Activated CD4-positive, alpha-beta T cell treated with anti-CD3 and anti-CD28 coated beads, Interleukin-2, amount 10 ng/mL, durations not matched to agents 24 days and 14 days (primary cell): Measurements from ENCODE around the gene FBXL7. TPM values are rescaled to one million over a fixed set of nuclear protein-coding genes. Genes with fewer than 3 reads are reported as not detected.

Experiments
- DNase-seq: peaks from one replicate; pipeline ENCODE4 v3.0.0; 2022
- H3K27ac Mint-ChIP-seq: one replicate; pipeline ENCODE4 v1.8.0; 2022; ENCODE audit warnings: mild to moderate bottlenecking, mixed read lengths
- H3K27me3 Mint-ChIP-seq: one replicate; pipeline ENCODE4 v1.8.0; 2022; ENCODE audit warnings: mixed read lengths
- H3K36me3 Mint-ChIP-seq: one replicate; pipeline ENCODE4 v1.8.0; 2022; ENCODE audit warnings: low read depth, mild to moderate bottlenecking, mixed read lengths
- H3K4me1 Mint-ChIP-seq: one replicate; pipeline ENCODE4 v1.8.0; 2021; ENCODE audit warnings: mixed read lengths
- H3K4me3 Mint-ChIP-seq: one replicate; pipeline ENCODE4 v1.8.0; 2022; ENCODE audit warnings: mild to moderate bottlenecking, moderate library complexity, mixed read lengths
- H3K9me3 Mint-ChIP-seq: one replicate; pipeline ENCODE4 v1.8.0; 2021; ENCODE audit warnings: mixed read lengths
- intact Hi-C: fragments of 100-400 bp; cut with micrococcal nuclease; formaldehyde crosslinking; loops from one replicate; pipeline ENCODE4 v1.15.1; 2023
- total RNA-seq: library from RNA; stranded (reverse); gene quantifications from 2 replicates; pipeline ENCODE4 v1.2.3, GENCODE V29; 2022

Gene FBXL7
- total RNA-seq, result not detected in 2 replicates

DNA sequence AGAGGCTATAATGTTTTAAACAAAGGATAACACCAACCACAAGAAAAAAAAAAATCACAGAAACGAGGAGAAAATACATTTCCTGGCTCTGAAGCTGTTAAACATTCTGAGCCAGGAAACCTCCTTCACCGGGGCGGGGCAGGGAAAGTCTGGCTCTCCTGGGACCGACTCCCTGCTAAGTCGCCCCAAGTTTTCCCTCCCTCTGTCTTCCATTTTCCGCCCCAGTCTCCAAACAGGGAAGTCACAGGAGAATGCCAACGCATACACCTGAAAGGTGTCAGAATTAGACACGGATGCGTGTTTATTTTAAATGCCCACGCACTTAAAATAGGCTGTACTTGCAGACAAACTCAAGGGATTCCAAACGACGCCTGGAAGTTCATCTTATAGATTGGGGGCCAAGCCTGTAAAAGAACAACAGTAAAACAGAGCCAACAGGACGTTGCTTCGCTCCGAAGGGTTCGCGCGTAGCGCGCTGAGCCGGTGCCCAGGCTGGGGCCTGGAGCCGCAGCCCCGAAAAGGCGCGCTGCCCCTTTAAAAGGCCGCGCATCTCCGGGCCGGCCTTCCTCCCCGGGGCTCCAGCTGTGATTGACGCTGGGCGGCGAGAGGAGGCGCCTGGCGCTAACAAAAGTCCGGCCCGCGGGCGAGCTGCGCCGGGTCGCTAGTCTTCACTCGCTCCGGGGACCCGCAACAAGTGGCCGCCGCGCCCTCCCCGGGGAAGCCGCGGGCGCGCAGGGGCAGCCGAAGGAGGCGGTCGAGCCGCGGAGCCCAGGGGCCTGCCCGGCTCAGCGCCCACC is at the start of gene FBXL7:
TSS of gene FBXL7 (plus strand) at position 653 of the 797 bp plus-strand sequence.
- no peak for DNase-seq

DNA sequence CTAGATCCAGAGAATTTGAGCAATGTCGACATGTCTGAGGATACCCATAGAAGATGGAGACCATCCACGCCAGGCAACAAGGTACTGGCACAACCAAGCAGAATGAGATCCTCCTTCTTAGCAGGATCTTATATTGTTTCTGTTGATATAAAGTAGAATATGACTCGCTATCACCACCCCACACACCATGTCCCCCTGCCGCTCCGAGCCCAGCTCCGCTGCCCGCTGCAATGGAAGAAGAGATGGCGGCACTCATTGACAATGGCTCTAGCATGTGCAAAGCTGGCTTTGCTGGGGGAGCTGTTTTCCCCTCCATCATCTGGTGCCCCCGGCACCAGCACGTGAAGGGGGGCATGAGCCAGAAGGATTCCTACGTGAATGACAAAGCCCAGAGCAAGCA is 49.5 kb upstream of the FBXL7 start:
- H3K27me3 Mint-ChIP-seq, result no peaks in the 10 kb centered on the region
- no peaks in the 10 kb centered on the region for H3K4me1 Mint-ChIP-seq
- H3K4me3 Mint-ChIP-seq, result no peak overlapping the region
- H3K27ac Mint-ChIP-seq, result no peak overlapping the region
- no peaks in the 10 kb centered on the region for H3K36me3 Mint-ChIP-seq
- H3K9me3 Mint-ChIP-seq, result peaks cover 13% of the 10 kb centered on the region
- intact Hi-C loops, result no loop called here
- DNase-seq, result no peak

More for the DNA sequence above, at the start of gene FBXL7:
- Mint-ChIP-seq H3K4me3 (no peak within 1 kb of the TSS), H3K4me1 (no peaks in the 10 kb centered on the region), H3K27ac (no peak within 1 kb of the TSS), H3K9me3 (no peaks in the 10 kb centered on the region), H3K36me3 (no peaks in the 10 kb centered on the region), H3K27me3 (peaks cover 28% of the 10 kb centered on the region)
- intact Hi-C loops, result no loop called here

DNA sequence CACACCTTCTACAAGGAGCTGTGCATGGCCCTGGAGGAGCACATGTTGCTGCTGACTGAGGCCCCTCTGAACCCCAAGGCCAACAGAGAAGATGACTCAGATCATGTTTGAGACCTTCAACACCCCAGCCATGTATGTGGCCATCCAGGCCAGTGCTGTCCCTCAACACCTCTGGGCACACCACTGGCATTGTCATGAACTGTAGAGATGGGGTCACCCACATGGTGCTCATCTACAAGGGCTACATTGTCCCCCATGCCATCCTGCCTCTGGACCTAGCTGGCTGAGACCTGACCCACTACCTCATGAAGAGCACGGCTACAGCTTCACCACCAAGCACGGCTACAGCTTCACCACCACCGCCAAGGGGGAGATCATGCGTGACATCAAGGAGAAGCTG is 49.0 kb upstream of the FBXL7 start:
- intact Hi-C loops, result no loop called here
- Mint-ChIP-seq H3K27ac (no peak overlapping the region), H3K9me3 (peaks cover 13% of the 10 kb centered on the region), H3K4me3 (no peak overlapping the region), H3K36me3 (no peaks in the 10 kb centered on the region), H3K4me1 (no peaks in the 10 kb centered on the region), H3K27me3 (no peaks in the 10 kb centered on the region)
- no peak for DNase-seq

DNA sequence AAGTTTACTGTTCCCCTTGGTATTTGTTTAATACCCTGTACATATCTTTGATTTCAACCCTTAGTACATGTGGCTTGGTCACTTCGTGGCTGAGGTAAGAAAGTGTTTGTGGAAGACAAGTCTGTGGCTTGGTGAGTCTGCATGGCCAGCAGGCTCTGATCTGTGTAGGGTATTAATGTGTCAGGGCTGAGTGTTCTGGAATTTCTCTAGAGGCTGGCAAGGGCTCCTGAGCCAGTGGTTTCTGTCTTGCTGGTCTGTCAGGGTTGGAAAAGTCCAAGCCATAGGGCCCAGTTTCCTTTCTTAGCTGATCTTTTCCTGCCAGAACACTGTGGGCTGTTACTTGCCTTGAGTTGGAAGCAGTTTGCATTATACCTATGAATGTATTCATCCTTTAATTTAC is 48.0 kb upstream of the FBXL7 start:
- peaks cover 16% of the 10 kb centered on the region for H3K9me3 Mint-ChIP-seq
- no peak overlapping the region for H3K4me3 Mint-ChIP-seq
- H3K27ac Mint-ChIP-seq, result no peak overlapping the region
- H3K4me1 Mint-ChIP-seq, result no peaks in the 10 kb centered on the region
- no peak for DNase-seq
- no peaks in the 10 kb centered on the region for H3K27me3 Mint-ChIP-seq
- H3K36me3 Mint-ChIP-seq, result no peaks in the 10 kb centered on the region
- intact Hi-C loops, result no loop called here

DNA sequence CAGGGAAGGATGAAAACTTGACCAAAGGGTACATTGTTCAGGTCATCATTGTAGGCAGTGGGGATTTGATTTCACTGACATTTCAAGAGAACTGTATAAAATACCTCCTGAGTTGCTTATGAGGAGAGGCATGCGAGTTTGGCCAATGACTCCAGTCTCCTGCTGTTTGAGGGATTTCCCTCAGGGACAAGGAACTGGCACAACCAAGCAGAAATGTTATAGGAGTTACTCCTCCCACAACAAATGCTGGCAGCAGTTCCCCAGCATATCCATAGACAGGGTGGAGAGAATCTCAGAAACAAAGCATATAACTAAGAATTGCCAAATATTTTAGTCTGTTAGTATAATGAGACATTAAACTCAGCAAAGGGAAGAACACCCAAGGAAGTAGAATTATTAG is 47.2 kb upstream of the FBXL7 start:
- peaks cover 16% of the 10 kb centered on the region for H3K9me3 Mint-ChIP-seq
- H3K27me3 Mint-ChIP-seq, result no peaks in the 10 kb centered on the region
- H3K4me1 Mint-ChIP-seq, result no peaks in the 10 kb centered on the region
- intact Hi-C loops, result no loop called here
- H3K27ac Mint-ChIP-seq, result no peak overlapping the region
- no peak overlapping the region for H3K4me3 Mint-ChIP-seq
- H3K36me3 Mint-ChIP-seq, result no peaks in the 10 kb centered on the region
- DNase-seq, result no peak

DNA sequence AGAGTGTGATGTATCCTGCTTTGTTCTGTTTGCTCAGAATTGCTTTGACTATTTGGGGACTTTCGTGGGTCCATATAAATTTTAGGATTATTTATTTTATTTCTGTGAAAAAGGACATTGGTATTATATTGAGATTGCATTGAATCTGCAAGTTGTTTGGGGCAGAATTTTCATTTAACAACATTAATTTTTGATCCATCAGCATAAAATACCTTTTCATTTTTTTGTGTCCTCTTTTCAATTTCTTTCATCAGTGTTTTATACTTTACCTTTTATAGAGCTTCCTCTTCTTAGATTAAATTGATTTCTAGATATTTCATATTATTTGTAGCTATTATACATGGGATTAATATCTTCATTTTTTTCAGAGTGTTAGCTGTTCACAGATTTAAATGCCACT is 40.8 kb upstream of the FBXL7 start:
- no peaks in the 10 kb centered on the region for H3K27me3 Mint-ChIP-seq
- H3K27ac Mint-ChIP-seq, result no peak overlapping the region
- H3K36me3 Mint-ChIP-seq, result no peaks in the 10 kb centered on the region
- peaks cover 4% of the 10 kb centered on the region for H3K9me3 Mint-ChIP-seq
- H3K4me1 Mint-ChIP-seq, result no peaks in the 10 kb centered on the region
- intact Hi-C loops, result no loop called here
- no peak for DNase-seq
- no peak overlapping the region for H3K4me3 Mint-ChIP-seq

DNA sequence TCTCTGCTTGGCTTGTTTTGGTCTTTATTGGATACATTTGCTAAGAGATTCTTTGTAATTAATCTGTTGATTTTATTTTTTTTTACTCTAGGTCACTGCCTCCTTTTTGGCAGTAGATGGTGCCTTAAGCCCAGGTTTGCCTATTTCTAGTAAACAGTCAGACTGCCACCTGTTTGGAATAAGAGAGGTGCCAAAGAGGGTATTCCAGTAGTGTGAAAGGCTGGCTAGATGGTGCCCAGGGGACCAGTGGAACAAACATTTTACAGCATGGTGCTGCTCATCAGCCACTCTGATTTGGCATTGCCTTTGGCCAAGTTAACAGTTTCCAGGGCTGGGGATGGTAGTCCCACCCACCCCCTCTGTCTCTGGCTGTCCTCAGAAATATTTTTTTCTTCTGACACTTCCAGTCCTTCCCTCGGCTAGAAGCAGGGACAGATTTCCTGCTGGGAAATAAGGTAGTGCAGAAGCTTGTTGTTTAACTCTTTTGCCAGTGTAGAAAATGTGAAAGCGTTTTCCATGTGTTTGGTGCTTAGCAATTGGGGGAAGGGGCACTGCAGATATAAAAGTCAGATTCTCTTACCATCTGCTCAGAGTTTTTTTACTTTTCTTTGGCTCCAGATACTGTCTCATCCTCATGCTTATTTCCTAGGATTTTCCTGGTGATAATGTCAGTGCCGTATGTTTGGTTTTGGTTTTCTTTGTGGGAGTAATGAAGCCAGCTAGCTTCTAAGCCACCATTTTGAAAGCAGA is 36.6 kb upstream of the FBXL7 start:
- H3K4me1 Mint-ChIP-seq, result no peaks in the 10 kb centered on the region
- H3K27me3 Mint-ChIP-seq, result no peaks in the 10 kb centered on the region
- H3K27ac Mint-ChIP-seq, result no peak overlapping the region
- no peaks in the 10 kb centered on the region for H3K36me3 Mint-ChIP-seq
- intact Hi-C loops, result no loop called here
- no peak for DNase-seq
- no peaks in the 10 kb centered on the region for H3K9me3 Mint-ChIP-seq
- no peak overlapping the region for H3K4me3 Mint-ChIP-seq

DNA sequence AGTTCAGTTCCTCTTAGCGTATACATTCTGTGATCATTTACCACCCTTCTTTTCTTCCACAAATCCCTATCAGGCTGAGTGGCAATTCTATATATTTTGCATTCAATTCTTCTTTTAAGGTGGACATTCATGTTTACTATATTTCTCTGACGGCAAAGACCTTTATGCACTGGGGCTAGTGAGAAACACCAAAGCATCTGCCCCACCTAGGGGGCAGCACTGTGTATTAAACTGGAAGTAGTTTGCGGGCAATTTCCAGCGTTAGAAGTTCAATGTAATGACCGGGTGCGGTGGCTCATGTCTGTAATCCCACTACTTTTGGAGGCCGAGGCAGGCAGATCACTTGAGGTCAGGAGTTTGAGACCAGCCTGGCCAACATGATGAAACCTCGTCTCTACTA is 27.9 kb upstream of the FBXL7 start:
- H3K27ac Mint-ChIP-seq, result no peak overlapping the region
- no peak for DNase-seq
- no peaks in the 10 kb centered on the region for H3K36me3 Mint-ChIP-seq
- no peaks in the 10 kb centered on the region for H3K4me1 Mint-ChIP-seq
- intact Hi-C loops, result no loop called here
- no peak overlapping the region for H3K4me3 Mint-ChIP-seq
- H3K9me3 Mint-ChIP-seq, result no peaks in the 10 kb centered on the region
- H3K27me3 Mint-ChIP-seq, result no peaks in the 10 kb centered on the region

DNA sequence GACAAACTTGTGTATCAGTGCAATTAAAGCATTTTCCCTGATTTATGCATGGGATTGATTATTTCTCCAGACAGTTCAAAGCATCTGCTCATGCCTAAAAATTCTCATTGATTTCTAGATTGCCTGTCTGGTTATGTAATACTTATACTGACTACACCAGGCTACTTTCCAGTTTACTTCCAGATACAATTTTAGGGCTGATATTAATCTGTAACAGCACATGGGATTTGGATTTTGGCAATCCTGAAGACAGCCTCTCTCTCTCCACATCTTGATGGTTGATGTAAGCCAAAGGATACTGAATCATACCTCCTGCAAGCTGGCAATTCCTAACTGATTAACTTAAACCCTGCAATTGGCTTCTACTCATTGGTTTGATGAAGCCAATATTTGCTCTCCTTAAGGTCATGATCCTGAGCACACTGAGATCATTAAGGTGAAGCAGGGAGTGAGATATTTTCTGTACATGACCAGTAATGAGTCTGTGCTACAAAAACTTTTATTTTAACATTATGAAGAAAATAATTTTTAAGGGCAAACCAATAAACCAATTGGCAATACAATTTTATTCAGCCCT is 25.7 kb upstream of the FBXL7 start:
- intact Hi-C loops, result no loop called here
- no peaks in the 10 kb centered on the region for H3K36me3 Mint-ChIP-seq
- no peak overlapping the region for H3K27ac Mint-ChIP-seq
- H3K4me1 Mint-ChIP-seq, result no peaks in the 10 kb centered on the region
- no peaks in the 10 kb centered on the region for H3K9me3 Mint-ChIP-seq
- DNase-seq, result no peak
- no peaks in the 10 kb centered on the region for H3K27me3 Mint-ChIP-seq
- H3K4me3 Mint-ChIP-seq, result no peak overlapping the region

DNA sequence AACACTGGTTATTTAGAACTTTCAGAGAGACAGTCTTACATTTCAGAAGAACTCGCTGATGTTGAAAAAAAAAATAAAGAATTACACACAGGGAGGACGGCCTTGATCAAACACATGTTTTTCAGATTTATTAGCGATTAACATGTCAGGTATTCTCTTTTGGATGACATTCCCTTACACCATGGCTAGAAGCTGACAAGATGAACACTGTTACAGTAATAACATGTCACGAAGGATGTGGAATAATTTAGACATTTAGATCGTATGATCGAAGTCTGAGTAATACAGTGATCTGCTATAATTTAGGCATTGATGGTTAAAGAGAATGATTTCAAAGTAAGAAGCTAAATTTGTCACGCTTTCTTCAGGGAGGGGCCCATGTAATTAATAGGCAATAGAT is 24.6 kb upstream of the FBXL7 start:
- no peak for DNase-seq
- Mint-ChIP-seq H3K4me1 (no peaks in the 10 kb centered on the region), H3K9me3 (no peaks in the 10 kb centered on the region), H3K27me3 (no peaks in the 10 kb centered on the region), H3K27ac (no peak overlapping the region), H3K4me3 (no peak overlapping the region), H3K36me3 (no peaks in the 10 kb centered on the region)
- intact Hi-C loops, result no loop called here

DNA sequence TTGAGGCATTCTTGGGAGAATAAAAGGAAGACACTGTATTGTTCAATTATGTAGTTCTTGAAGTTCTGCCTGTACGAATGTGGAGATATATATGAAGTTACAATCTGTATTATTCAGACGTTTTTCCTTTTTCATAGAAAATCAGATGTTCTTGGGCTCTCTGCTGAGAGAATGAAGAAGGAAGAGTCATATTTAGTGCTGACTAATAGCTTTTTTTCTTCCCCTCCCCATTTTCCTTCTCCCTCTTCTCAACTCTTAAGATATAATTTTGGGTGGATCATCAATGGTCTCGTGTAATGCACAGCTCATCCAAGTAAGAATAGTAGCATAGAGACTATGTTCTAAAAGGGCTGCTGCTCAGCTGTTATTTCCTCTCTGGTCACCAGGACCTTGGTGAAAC is 23.0 kb upstream of the FBXL7 start:
- H3K4me1 Mint-ChIP-seq, result no peaks in the 10 kb centered on the region
- H3K27ac Mint-ChIP-seq, result no peak overlapping the region
- no peaks in the 10 kb centered on the region for H3K27me3 Mint-ChIP-seq
- H3K36me3 Mint-ChIP-seq, result no peaks in the 10 kb centered on the region
- intact Hi-C loops, result no loop called here
- DNase-seq, result no peak
- peaks cover 5% of the 10 kb centered on the region for H3K9me3 Mint-ChIP-seq
- no peak overlapping the region for H3K4me3 Mint-ChIP-seq

DNA sequence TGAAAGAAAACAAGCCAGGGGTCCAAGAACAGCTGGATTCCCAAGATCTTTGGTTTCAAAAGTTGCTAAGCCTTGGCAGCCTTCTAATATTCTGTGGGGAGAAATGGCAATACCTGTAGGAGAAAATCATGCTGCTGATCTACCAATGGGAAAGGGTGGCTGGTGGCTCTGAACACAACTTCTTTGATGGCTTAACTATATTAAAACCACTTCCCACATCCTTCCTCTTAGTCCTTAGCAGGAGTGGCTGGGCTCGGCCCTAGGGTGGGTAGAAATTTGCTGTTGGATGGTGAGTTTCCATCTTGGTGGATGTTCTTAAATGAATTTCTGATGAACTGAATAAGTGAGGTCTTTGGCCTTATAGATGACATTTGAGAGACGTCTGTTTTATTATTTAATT is 19.5 kb upstream of the FBXL7 start:
- Mint-ChIP-seq H3K36me3 (no peaks in the 10 kb centered on the region), H3K27me3 (no peaks in the 10 kb centered on the region), H3K4me1 (no peaks in the 10 kb centered on the region), H3K4me3 (no peak overlapping the region), H3K27ac (no peak overlapping the region), H3K9me3 (peaks cover 5% of the 10 kb centered on the region)
- intact Hi-C loops, result no loop called here
- no peak for DNase-seq

DNA sequence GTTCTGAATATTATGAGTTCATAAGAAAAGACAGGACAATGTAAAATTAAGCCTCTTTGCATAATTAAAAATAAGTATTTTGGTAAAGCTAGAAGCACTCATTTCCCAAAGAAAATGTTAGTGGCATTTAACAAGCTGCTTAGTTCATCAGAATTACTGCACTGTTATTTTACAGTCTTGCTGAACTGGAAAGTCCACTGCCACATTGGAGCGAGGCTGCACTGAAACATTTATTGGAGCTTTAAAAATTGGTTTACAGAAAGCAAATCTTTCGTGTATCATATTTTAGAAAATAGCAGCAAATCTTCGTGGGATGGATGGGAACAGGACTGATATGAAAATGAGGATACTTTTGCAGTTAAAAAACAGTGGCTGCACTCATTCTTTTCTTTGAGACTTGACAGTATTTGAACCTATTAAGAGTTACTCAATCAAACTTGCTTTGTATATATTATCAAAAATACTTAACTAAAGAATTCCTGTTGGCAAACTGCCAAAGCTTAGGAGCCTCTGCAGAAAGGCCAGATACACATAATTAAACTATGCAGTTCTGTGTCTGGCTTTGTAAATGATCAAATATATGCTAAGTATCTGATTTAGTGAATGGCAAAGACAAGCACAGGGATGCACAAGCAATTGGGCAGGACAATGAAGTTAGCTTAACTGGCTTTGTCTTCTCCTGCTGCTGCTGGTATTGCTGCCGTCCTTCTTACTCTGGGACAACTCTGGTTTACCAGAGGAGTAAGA is 16.5 kb upstream of the FBXL7 start:
- Mint-ChIP-seq H3K27ac (no peak overlapping the region), H3K4me1 (no peaks in the 10 kb centered on the region), H3K4me3 (no peak overlapping the region), H3K36me3 (no peaks in the 10 kb centered on the region), H3K27me3 (no peaks in the 10 kb centered on the region), H3K9me3 (peaks cover 5% of the 10 kb centered on the region)
- intact Hi-C loops, result no loop called here
- no peak for DNase-seq

DNA sequence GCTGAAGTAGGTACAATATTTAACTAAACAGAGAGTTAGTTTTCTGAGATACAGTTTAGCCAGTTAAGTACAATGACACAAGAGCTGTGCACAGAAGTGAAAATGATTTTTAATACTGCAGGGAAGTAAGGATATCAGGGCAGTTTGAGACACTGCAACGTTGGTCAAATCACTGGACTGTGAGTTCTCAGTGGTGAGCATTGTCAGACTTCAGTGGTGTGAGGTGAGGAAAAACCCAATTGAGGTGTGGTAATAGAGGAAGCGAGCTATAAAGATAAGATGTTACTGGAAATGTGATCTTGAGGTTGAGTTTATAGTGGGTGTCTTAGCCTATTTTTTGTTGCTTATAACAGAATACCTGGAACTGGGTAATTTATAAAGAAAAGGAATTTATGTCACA is 12.8 kb upstream of the FBXL7 start:
- intact Hi-C loops, result no loop called here
- no peak for DNase-seq
- Mint-ChIP-seq H3K9me3 (no peaks in the 10 kb centered on the region), H3K27ac (no peak overlapping the region), H3K4me3 (no peak overlapping the region), H3K27me3 (no peaks in the 10 kb centered on the region), H3K36me3 (no peaks in the 10 kb centered on the region), H3K4me1 (no peaks in the 10 kb centered on the region)
